HFFc6 (cell line): ENCODE measurements around the gene SNX25. TPM values are rescaled to one million over a fixed set of nuclear protein-coding genes. Genes with fewer than 3 reads are reported as not detected.
"Not testable (repeated sequence)": the region's sequence is repeated elsewhere in the genome, so short reads cannot be mapped to it uniquely, and the experiment has no call there.

ENCODE experiments used
- DNase-seq: peaks from one replicate; pipeline ENCODE4 v3.0.0-alpha.2; 2018
- H3K27ac Mint-ChIP-seq: 2 replicates; pipeline ENCODE4 v1.8.0; 2020; ENCODE audit warnings: mild to moderate bottlenecking, mixed read lengths
- H3K27me3 Mint-ChIP-seq: 2 replicates; pipeline ENCODE4 v1.8.0; 2021; ENCODE audit warnings: mild to moderate bottlenecking, moderate library complexity, mixed read lengths; ENCODE audit not compliant: insufficient read depth
- H3K36me3 Mint-ChIP-seq: 2 replicates; pipeline ENCODE4 v1.8.0; 2021; ENCODE audit warnings: low read depth, mixed read lengths
- H3K4me1 Mint-ChIP-seq: 2 replicates; pipeline ENCODE4 v1.8.0; 2020; ENCODE audit warnings: low read depth, mixed read lengths
- H3K4me3 Mint-ChIP-seq: 2 replicates; pipeline ENCODE4 v1.8.0; 2020; ENCODE audit warnings: mild to moderate bottlenecking, moderate library complexity, mixed read lengths
- H3K9me3 Mint-ChIP-seq: 2 replicates; pipeline ENCODE4 v1.8.0; 2020; ENCODE audit warnings: mild to moderate bottlenecking, mixed read lengths
- CTCF ChIP-seq: fragments of 200-600 bp; sonication (generic); IDR thresholded peaks from 2 replicates; pipeline ENCODE4 v1.5.0; 2021; ENCODE audit warnings: antibody characterized with exemption, mild to moderate bottlenecking
- total RNA-seq, 6 experiments: library from RNA; stranded (reverse); fragmentation: NEBNext Ultra II Directional; extraction: Animal tissue kit (Norgen Biotek cat#: 25700); gene quantifications; 2 replicates in 1 of 6; 3 replicates in 5 of 6; pipeline ENCODE4 v1.2.3, GENCODE V29; 2021

Gene SNX25
- total RNA-seq, 6 experiments from 2014 or later: 19.4 to 40.2 (median 24.8) TPM

- Mint-ChIP-seq H3K27ac (no peak overlapping the region), H3K36me3 (peaks cover 29% of the 10 kb centered on the region)
Measured at GRCh38 chr4:185254434-185254833, 45.0 kb downstream of the SNX25 start.

DNA sequence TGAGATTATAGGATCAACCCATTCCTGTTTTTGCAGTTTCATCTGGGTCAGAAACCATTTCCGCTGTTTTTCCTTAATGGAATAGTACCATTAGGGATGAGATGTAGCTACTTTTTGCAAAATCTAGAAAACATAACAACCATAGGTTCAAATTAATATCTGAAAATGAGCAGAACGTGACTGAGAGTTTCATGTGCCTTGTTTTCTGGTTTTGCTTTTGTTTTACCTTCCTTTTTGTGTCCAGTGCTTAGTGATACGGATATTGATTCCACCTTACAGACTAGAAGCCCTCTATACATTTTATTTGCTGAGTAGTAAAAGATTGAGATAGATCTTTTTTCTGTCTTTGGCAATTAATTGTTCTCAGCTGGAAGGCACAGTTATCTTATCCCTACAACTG, 46.5 kb downstream of the SNX25 start:
- H3K27me3 Mint-ChIP-seq: no peaks in the 10 kb centered on the region; the same call in 1 of the 2 replicates
- no peaks in the 10 kb centered on the region for H3K9me3 Mint-ChIP-seq
- no peak for TF ChIP-seq CTCF
- no peak overlapping the region for H3K4me3 Mint-ChIP-seq
- H3K4me1 Mint-ChIP-seq: peaks cover 48% of the 10 kb centered on the region
- DNase-seq: no peak
- H3K27ac Mint-ChIP-seq: no peak overlapping the region; the same call in 1 of the 2 replicates
- H3K36me3 Mint-ChIP-seq: peaks cover 18% of the 10 kb centered on the region; the same call in 1 of the 2 replicates

More at GRCh38 chr4:185254434-185254833, 45.0 kb downstream of the SNX25 start:
- TF ChIP-seq CTCF: no peak
- Mint-ChIP-seq H3K4me1 (peaks cover 43% of the 10 kb centered on the region), H3K27me3 (no peaks in the 10 kb centered on the region), H3K9me3 (no peaks in the 10 kb centered on the region), H3K4me3 (no peak overlapping the region)
- DNase-seq: no peak

DNA sequence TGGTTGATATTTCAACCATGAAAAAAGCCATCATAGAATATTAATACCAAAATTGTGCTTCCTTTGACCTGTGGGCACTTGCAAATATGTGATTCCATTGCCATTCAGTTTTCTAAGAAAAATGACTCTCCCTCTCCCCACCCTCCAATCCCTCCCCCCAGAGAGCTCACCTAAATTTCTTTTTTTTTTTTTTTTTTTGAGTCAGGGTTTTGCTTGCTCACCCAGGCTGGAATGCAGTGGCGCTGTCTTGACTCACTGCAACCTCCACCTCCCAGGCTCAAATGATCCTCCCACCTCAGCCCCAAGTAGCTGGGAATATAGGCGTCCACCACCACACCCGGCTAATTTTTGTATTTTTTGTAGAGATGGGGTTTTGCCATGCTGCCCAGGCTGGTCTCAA, 47.0 kb downstream of the SNX25 start:
- Mint-ChIP-seq H3K27ac (peak overlapping the region; percentile 75), H3K36me3 (peaks cover 18% of the 10 kb centered on the region; the same call in 1 of the 2 replicates), H3K27me3 (no peaks in the 10 kb centered on the region; the same call in 1 of the 2 replicates), H3K9me3 (no peaks in the 10 kb centered on the region), H3K4me3 (peak overlapping the region; percentile 50; the same call in 1 of the 2 replicates), H3K4me1 (peaks cover 48% of the 10 kb centered on the region)
- peak; percentile 53 for DNase-seq
- no peak for TF ChIP-seq CTCF

DNA sequence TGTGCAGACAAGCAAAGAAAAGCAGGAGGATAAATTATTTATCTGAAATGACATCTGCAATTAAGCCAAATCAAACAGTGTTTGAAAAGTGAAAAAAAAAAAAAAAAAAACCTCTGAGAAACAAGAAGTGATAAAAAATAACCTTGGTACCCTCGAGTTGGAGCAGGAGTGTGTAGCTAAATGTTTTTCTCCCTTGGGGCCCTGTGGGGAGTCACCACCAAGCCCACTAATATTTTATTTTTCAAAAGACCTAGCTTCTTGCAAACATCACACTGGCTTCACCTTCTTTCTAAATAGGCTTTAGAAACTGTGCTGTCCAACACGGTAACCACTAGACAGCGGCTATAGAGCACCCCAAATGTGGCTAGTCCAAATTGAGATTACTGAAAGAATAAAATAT, 47.7 kb downstream of the SNX25 start:
- Mint-ChIP-seq H3K36me3 (peaks cover 18% of the 10 kb centered on the region; the same call in 1 of the 2 replicates), H3K4me3 (0 out of 2 replicates have a peak overlapping the region, but pooled peaks have one; percentile 50), H3K4me1 (peaks cover 48% of the 10 kb centered on the region), H3K27me3 (no peaks in the 10 kb centered on the region; the same call in 1 of the 2 replicates), H3K27ac (peak overlapping the region; percentile 75), H3K9me3 (no peaks in the 10 kb centered on the region)
- no peak for DNase-seq
- TF ChIP-seq CTCF: no peak

DNA sequence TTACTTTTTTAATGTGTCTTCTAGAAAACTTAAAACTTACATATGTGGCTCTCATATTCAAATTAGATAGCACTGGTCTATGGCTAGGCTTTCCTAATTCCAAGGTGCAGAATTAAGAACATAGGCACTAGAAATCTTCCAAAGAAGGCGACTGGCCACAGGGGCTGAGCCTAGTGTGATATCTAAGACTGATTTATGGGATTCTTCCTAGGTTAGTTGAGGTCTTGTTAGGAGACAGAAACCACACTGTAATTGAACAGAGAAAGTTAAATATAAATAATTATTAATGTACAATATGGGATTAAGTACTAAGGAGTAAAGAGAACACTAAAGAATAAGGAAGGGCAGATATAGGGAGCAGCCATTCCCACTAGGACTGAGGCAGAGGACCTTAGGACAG, 48.3 kb downstream of the SNX25 start:
- Mint-ChIP-seq H3K9me3 (no peaks in the 10 kb centered on the region), H3K4me3 (no peak overlapping the region), H3K4me1 (peaks cover 48% of the 10 kb centered on the region), H3K36me3 (peaks cover 18% of the 10 kb centered on the region; the same call in 1 of the 2 replicates), H3K27me3 (no peaks in the 10 kb centered on the region; the same call in 1 of the 2 replicates), H3K27ac (no peak overlapping the region)
- TF ChIP-seq CTCF: no peak
- DNase-seq: no peak

DNA sequence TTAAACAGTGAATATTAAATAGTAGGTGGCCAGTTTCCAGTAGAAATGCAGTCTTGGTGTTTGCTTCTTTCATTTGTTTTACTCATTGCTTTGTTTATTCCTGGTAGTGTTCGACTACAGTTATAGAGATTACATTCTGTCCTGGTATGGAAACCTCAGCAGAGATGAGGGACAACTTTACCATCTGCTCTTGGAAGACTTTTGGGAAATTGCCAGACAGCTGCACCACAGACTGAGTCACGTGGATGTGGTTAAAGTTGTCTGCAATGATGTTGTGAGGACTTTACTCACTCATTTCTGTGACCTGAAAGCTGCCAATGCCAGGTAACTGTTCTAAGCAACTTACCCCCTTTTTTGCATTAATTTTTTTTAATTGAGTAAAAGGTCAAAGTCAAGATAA, 49.3 kb downstream of the SNX25 start:
- Mint-ChIP-seq H3K36me3 (peaks cover 15% of the 10 kb centered on the region; the same call in 1 of the 2 replicates), H3K4me1 (peaks cover 48% of the 10 kb centered on the region), H3K27ac (peak overlapping the region; percentile 53), H3K4me3 (peak overlapping the region; percentile 61)
- not testable (repeated sequence) for H3K9me3 Mint-ChIP-seq, H3K27me3 Mint-ChIP-seq
- peak; percentile 81 for DNase-seq
